RPMI8226 (cell line): ENCODE measurements around the gene TIAM2.

Source experiments
- DNase-seq: peaks from one replicate; pipeline ENCODE4 v3.0.0-alpha.2; 2015

Gene TIAM2

DNA sequence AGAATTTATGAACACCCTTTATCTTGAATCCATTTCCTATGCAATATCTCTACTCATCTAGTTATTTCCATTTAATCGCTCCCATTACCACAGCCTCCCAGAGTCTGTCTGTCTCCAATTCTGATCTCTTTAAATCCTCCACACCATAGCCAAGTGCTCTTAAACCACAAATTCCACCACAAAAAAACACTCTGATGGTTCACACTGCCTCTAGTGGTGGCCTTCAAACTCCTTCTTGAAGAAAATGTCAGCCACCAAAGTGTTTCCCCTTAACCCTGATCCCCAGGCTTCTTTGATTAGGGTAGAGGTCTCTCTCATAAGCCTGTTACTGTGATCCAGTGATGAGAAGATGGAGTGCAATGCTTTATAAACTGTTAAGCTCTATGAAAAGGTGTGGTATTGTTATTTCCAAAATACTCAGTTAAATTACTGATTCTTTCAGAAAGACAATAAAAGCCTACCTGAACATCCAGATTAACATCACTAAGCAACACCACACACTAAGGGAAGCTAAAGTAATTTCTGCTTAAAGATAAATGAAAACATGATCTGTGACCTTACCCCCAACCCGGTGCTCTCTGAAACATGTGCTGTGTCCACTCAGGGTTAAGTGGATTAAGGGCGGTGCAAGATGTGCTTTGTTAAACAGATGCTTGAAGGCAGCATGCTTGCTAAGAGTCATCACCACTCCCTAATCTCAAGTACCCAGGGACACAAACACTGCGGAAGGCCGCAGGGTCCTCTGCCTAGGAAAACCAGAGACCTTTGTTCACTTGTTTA, 273.2 kb downstream of the TIAM2 start:
- DNase-seq: peak; percentile 25

DNA sequence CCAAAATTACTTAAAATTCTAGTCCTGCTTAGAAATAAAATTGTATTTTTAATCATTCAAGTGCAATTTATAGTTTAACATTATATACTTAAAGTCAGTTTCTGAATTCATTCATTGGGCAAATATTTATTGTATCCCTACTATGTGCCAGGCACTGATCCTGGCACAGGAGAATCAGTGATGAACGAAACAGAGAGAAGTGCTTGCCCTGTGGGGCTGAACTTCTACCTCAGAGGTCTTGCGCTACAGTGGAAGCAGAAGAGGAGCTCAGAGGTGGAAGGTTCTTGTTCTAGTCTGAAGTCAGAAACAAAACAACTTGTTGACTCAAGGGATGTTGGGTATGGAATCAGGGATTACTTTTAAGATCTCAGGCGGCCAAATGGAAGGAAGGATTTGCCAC, 274.6 kb downstream of the TIAM2 start:
- DNase-seq: no peak

DNA sequence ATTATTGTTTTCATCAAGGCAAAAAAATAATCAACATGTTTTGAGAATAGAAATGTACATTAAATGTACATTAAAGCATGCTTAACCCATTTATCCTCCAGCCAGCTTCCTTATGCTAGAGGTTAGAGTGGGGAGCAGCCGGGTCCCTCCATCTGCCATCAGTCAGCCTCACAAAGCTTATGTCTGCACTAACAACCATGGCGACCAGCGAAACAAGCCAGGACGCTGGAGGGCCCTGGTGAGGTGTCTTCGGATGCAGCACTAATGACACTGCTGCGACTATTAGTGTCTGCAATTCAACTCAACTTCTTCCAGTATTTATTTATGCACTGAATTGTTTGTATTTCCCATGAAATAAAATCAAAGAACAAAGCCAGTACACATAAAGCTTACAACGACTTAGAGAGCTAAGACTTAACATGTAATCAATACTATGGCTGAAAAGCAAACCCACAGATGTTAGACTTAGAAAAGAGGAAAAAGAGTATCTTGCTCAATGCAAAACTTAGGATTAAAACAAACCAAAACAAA, 275.5 kb downstream of the TIAM2 start:
- DNase-seq: no peak

DNA sequence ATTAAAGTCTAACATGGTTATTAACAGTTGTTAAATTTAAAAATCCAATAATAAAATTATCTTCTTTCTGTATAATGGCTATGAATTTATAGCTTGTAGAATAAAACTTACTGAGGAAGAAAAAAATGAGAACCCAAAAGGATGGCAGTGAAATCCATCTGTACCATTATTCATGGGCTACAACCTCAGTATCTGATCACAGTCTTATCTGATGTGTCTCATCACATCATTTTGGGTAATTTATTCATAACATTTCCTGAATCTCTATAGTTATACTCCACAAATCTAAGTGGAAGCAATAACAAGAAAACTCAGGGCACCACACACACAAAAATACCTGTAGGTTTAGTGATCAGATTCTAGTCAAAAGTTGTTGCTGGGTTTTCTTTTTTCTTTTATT, 276.0 kb downstream of the TIAM2 start:
- no peak for DNase-seq

DNA sequence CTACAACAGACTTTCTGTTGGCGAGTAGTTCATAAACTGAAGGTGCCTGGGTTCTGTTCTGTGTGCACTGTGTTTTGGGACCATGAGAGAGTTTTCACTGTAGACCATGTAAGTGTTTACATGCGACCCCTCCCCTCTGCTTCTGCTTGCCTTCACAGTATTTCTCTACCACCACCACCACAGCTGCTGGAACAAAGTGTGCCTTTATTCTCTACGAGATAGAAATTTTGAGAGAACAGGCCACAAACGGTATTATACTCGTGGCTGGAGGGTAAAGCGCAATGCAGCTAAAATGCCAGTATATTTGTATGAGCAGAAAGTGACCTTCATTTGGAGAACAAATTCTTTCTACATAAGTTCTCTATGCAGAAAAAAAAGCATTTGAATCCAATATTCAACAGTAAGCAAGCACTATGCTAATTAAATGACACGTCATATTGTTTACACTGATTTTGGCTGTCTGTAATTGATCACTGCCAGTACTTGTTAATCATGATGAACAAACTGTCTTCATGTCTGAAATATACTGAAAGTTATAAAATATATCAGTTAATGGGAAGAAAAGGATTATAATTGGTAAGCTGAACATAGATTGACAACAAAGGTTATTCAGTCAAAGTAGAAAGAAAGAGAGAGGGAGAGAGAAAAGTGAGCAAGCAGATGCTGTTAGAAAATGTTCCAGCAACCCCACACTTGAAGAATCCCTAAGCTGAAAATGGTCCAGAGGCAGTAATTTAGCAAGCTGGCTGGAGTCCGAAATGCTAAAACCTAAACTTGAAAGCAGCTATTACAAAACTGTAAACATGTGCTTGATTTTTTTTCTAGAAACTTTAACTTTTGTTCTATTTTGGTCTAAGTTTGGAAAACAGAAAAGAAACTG, 277.5 kb downstream of the TIAM2 start:
- DNase-seq: no peak

DNA sequence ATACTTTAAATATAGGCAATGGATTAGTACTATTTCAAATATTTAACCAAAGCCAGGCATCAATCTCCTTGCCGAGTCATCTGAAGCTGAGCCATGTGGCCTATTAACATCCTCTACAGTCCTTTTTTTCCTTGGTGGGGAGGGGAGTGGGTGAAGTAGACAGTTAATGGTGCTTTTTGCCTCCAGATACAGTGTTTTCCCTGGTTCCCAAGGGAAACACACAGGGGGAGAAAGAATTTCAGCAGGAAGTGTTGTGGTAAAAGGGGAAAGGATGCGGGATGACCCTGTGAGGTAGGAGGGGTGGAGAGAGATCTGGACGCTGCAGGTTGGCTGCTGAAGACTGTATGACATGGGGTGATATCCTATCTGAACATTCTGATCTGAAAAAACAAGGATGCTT, 278.3 kb downstream of the TIAM2 start:
- no peak for DNase-seq

DNA sequence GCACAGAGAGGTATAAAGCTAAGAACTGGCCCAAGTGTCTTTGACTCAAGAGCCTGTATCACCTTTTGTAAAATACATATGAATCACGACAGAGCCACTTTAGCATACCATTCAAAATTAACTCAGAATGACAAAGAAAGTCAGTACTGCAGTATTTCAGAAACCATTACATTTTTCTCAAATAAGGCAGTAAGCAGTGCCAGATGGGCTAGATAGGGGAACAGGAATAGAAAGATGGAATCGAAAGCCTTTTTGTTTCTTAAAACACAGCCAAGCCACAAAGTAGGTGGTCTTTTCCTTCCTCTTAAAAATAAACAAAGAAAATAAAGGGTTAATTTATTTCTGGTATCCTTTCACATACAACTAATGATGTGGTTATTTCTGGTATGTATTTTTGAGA, 279.0 kb downstream of the TIAM2 start:
- DNase-seq: no peak

DNA sequence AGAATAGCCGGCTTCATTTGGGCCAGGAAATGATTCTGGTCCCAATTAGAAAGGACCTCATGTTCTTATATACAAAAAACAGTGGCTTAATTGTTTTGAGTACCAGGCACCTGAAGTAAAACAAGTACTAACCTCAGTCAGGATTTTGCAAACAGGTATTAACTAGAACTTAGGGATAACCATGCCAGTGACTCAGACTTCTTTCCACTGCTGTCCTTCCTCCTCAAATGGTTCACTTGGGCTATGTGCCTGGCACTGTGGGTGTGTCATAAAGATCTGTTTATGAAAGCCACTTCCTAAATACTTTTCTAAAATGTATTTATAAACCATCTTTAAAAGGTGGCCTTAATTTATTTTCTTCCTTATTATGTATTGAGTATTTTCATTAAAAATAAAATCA, 279.4 kb downstream of the TIAM2 start:
- DNase-seq: no peak

DNA sequence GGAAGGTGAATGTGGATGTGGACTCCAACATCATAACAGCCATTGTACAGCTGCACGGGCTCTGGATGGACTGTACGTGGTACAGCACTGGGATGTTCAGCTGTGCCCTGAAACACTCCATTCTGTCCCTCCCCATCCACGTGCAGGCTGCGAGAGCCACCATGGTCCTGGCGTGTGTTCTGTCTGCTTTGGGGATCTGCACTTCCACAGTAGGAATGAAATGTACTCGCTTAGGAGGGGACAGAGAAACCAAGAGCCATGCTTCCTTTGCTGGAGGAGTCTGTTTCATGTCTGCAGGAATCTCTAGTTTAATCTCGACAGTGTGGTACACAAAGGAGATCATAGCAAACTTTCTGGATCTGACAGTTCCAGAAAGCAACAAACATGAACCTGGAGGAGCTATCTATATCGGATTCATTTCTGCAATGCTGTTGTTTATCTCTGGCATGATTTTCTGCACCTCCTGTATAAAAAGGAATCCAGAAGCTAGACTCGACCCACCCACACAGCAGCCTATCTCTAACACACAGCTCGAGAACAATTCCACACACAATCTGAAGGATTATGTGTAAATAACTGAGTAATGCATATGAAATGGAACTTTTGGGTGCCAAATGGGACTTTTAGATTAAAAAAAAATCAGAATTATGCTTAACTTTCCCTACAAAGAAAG, 280.8 kb downstream of the TIAM2 start:
- DNase-seq: no peak

DNA sequence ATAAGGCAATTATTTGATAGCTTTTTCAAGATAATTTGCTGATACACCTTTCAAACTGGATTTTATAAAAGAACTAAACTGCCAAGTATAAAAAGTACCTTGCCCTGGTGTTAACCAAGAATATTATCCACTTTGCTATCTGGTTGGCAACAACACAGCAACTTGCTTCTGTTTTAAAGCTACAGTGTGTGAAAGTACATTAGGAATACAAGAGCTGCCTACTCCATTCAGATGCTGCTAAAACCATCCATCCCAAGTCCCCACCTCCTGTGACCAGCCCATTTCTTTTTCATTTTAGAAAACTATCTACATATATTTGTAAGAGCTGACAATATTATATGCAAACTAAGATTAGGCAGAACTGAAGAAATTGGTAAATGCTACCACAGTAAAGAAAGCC, 281.5 kb downstream of the TIAM2 start:
- DNase-seq: no peak

DNA sequence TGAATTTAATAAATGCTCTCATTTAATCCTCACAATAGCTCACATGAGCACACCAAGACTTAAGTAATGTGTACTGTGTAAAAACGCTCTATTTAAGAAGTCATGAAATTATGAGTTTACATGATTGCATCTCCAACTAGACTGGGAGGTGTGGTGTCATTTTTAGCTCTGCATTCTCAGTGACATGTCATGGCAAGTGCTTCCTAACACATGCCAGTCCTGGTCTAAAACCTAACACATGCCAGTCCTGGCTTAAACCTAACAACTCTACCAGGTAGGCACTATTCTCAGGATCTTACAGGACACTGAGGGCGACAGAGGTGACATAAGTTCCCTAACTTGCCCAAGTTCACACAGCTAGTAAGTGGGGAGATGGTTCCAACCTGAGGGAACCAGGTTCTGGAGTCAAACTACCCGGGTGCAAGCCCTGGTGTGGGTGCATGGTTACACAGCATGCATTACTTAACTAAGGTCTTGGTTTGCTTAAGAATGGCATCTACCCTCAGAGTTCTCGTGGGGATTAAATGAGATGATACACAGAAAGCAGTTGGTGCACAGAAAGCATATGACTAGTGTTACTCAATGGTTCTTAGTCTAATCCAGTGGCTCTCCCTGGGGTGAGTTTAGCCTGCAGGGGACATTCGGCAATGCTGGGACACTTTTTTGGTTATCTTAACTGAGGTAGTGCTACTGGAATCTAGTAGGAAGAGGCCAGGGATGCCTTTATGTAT, 283.4 kb downstream of the TIAM2 start:
- DNase-seq: no peak

DNA sequence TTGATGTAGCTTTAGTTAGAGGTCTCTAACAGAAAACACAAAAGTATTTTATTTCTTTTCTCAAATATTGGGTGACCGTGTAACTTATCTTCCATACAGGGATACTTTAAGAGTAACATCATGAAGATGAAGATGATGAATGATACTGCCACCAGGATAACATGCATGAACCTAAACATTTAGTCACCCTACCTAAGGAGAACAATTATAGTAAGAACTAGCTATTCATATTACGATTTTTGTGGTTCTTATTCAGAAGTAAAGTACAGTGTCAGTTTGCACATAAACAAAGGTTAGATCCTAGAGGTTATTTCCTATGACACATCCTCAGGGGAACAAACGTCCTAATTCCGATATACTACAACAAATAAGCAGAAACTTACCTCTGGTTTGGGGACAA, 289.7 kb downstream of the TIAM2 start:
- DNase-seq: no peak

DNA sequence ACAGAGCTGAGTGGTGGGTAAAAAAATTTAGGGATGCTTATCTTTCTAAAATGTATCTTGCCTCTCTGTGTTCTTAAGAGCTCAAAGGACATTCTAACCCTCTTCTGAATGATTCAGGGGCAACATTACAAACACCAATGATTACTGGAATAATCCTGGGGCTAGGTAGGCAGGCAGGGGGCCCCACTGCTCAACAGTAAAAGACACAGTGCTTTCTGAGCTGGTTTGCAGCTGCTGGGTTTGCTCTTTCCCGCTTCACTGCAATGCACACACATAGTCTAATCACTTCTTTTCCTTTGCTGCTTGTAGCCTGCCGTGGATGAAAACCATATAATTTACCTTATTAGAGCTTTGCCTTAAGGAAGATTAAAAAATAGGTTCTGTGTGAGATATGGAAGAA, 292.6 kb downstream of the TIAM2 start:
- no peak for DNase-seq

DNA sequence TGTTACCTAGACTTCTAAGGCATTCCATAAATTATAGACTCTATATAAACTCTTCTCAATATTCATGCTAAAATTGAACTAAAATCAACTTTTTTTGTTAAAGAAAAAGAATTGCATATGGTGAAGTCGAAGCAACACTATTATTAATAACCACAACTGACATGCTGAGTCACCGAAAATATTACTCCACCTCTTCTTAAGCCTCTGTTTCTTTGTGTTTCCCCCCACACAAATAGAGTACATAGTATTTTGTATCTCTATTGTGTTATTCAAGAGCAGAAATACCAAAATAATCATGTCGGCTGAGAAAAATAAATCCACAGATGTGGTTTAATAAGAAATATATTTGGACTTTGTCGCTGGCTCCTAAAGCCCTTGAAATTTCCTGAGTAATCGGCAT, 295.4 kb downstream of the TIAM2 start:
- DNase-seq: no peak

DNA sequence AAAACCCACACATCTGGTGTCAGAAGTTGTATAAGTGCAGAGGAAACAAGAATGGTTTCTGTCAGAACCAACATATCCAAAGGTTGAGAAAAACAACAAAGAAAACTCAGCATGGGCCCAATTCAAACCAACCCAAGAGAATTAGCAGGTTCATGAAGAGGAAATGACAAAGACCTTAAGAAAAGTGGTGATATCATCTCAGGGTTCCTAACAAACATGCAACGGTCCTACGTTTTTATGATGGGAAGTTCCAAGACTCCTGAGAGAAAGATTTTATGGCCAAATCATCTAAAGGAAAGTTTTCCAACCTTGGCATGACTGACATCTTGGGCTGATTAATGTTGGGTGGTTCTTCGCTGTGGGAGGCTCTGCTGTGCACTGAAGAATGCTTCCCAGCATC, 296.2 kb downstream of the TIAM2 start:
- no peak for DNase-seq

DNA sequence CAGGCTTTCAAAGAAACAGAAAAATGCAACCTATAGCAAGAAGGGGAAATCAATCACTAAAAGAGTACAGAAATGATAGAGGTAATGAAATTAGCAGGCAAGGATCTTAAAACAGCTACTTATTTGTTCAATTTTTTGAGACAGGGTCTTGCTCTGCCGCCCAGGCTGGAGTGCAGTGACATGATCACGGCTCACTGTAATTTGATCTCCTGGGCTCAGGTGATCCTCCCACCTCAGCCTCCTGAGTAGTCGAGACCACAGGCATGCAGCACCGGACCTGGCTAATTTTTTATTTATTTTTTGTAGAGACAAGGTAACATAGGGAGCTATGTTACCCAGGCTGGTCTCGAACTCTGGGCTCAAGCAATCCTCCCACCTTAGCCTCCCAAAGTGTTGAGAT, 297.6 kb downstream of the TIAM2 start:
- no peak for DNase-seq

DNA sequence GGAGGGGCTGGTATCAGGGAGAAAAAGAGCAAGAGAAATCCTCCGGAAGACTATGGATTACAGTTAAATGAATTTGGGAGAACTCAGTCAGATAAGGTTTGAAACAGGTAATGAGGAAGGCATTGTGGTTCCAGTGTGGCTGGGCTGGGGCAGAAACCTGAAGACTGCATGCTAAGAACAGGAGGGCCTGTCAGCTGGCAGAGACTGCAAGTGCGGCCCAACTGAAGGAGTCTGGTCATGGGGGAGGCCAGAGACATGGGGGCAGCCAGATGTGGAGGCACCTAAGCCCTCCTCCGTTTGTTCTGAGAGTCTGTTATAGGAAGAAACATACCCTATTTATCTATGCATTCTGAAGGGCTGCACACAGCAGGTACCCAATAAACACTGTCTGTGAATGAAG, 302.6 kb downstream of the TIAM2 start:
- DNase-seq: no peak

DNA sequence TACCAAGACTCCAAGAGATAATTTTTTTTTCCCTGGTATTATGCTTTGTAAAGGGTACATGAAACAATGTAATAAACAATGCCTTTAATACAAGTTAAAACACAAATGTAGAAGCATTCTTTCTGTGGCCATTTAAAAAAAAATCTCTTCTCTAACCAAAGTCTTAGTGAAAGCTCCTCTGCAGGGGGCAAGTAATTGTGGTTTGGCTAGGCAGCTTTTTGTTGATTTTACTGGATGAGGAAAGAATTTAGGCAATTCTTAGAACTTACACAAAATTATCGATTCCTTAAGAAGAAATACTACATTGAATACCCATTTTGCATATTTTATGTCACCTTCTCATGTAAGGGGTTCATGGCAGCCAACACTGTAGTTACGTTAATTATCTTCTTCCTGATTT, 306.8 kb downstream of the TIAM2 start:
- no peak for DNase-seq

DNA sequence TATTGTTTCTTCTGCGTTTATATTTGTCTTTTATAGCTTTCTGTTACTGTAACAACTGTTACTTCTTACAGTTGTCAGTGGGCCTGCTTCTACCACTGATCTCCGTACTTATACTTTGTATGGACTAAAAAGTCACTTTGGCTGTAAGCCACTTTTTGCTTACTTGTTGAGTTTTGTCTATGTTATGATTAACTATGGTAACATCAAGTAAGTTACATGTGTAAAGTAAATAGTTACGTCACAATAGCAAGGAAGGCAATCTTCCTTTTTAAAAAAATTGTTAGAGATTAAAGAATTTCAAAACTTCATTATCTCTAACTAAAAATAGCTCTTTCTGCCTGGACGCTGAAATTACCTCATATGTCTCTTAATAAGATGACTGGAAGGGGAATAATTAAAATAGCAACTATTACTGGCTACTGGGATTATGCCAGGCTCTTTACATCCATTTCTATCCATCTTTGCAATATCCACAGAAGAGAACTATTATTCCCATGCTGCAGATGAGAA, 308.3 kb downstream of the TIAM2 start:
- no peak for DNase-seq

DNA sequence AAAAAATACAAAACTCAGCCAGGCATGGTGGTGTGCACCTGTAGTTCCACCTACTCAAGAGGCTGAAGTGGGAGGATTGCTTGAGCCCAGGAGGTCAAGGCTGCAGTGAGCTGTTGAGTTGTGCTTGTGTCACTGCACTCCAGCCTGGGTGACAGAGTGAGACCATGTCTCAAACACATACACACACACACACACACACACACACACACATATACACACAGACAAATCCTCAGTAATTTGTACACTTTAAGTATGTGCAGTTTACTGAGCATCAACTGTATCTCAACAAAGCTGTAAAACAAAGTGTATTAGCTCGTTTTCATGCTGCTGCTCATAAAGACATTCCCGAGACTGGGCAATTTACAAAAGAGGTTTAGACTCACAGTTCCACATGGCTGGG, 311.8 kb downstream of the TIAM2 start:
- no peak for DNase-seq
